ENCODE data around the gene TTC24. TPM values are rescaled to one million over a fixed set of nuclear protein-coding genes. Genes with fewer than 3 reads are reported as not detected.

Gene TTC24
- total RNA-seq, 3 donors from 2014 or later: 0.25 to 0.43 (median 0.34) TPM

DNA sequence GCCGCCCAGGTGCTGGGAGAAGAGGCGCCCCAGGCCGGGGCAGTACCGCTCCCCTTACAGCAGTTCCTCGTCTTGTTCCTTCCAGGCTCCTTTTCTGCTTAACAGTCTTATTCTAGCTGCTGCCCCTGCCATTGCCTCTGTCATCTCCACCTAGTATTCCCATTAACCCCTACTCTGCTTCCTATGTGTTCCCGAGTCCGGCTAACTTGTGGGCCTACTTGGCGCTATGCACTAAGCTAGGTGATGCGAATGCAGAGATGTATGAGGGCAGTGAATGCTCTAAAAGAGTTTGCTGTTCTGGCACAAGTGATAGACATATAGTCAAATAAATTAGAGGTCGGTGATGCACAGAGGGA is 6.9 kb upstream of the TTC24 start:
- ATAC-seq (no peak), DNase-seq (no peak)
- Histone ChIP-seq H3K9me3 (no peaks in the 10 kb centered on the region), H3K4me3 (no peak overlapping the region), H3K36me3 (ENCODE audit: low read depth) (no peaks in the 10 kb centered on the region), H3K4me1 (ENCODE audit: low read depth) (peaks cover 17% of the 10 kb centered on the region)
- TF ChIP-seq, protein P1, sequence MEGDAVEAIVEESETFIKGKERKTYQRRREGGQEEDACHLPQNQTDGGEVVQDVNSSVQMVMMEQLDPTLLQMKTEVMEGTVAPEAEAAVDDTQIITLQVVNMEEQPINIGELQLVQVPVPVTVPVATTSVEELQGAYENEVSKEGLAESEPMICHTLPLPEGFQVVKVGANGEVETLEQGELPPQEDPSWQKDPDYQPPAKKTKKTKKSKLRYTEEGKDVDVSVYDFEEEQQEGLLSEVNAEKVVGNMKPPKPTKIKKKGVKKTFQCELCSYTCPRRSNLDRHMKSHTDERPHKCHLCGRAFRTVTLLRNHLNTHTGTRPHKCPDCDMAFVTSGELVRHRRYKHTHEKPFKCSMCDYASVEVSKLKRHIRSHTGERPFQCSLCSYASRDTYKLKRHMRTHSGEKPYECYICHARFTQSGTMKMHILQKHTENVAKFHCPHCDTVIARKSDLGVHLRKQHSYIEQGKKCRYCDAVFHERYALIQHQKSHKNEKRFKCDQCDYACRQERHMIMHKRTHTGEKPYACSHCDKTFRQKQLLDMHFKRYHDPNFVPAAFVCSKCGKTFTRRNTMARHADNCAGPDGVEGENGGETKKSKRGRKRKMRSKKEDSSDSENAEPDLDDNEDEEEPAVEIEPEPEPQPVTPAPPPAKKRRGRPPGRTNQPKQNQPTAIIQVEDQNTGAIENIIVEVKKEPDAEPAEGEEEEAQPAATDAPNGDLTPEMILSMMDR (IDR thresholded peaks at IDR 0.05): no peak
- intact Hi-C loops (cut with DNase I, micrococcal nuclease): no loop called here

DNA sequence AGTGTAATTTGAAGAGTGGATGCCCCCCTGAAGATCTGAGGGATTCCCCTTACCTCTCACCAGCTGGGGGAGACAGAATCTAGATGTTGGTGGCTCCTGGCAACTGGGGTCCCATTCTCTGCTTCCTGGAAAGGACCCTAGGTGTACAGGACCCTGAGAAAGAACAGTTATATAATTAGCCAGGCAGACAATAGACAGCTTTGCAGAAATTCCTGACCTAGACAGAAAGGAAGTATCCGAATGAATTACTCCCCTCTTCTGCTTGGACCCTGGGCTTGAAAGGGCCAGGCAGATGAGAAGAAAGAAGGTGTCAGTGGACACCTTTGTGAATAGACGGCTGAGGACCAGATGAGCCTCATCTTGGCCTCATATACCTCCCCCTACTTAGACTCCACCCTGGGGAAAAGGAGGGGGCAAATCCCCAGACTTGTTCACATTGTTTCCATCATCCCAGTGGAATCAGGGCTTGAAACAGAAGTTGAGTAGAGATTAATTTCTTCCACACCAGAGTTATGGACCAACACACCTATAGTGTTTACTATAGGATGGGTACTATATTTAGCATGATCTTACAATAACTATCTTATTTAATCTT is 5.4 kb upstream of the TTC24 start:
- TF ChIP-seq, protein P1 (IDR thresholded peaks at IDR 0.05): no peak
- Histone ChIP-seq H3K9me3 (no peaks in the 10 kb centered on the region), H3K4me3 (no peak overlapping the region), H3K36me3 (ENCODE audit: low read depth) (no peaks in the 10 kb centered on the region), H3K4me1 (ENCODE audit: low read depth) (peaks cover 17% of the 10 kb centered on the region)
- DNase-seq: no peak
- no peak for ATAC-seq
- intact Hi-C loops (cut with DNase I, micrococcal nuclease): no loop called here

DNA sequence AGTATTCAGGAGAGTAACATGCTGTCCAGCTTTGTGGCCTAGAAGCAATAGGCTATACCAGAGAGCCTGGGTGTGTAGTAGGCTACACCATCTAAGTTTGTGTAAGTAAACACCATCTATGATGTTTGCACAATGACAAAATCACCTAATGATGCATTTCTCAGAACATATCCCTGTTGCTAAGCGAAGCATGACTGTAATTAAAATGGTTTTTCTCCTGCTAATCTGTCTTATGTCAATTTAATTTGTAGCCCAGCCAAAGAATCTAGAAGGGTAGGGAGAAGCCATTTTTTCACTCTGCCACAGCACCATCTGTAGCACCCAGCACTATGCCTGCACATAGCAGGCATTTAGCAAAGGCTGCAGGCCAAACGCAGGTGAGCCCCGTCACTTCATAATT is 2.0 kb upstream of the TTC24 start:
- no peak for DNase-seq

DNA sequence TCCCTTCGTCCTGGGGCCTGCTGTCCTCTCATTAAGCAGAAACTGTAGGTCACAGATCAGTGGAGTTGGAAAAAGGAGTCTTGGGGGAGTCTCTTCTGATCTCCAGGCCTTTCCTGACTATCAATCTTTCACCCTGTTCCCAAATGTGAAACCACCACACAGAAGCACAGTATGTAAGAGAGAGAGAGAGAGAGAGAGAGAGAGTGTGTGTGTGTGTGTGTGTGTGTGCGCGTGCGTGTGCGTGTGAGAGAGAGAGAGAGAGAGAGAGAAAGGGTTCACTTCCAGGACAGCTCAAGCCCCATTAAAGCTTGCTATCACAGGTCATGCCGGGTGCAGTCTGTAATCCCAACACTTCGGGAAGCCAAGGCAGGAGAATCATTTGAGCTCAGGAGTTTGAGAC is 1.5 kb upstream of the TTC24 start:
- H3K9me3 ChIP-seq: no peaks in the 10 kb centered on the region
- no peaks in the 10 kb centered on the region for H3K4me1 ChIP-seq (ENCODE audit: low read depth)
- H3K36me3 ChIP-seq (ENCODE audit: low read depth): no peaks in the 10 kb centered on the region
- DNase-seq (no peak), ATAC-seq (no peak)
- TF ChIP-seq, protein P1 (IDR thresholded peaks at IDR 0.05): no peak
- intact Hi-C loops (cut with DNase I, micrococcal nuclease): no loop called here
- H3K4me3 ChIP-seq: no peak overlapping the region

More for the DNA sequence above, 2.0 kb upstream of the TTC24 start:
- no peaks in the 10 kb centered on the region for H3K9me3 ChIP-seq
- TF ChIP-seq, protein P1 (IDR thresholded peaks at IDR 0.05): no peak
- H3K4me3 ChIP-seq: no peak overlapping the region
- no peaks in the 10 kb centered on the region for H3K36me3 ChIP-seq (ENCODE audit: low read depth)
- intact Hi-C loops (cut with DNase I, micrococcal nuclease): no loop called here
- ATAC-seq: peak; percentile 71
- peaks cover 1% of the 10 kb centered on the region for H3K4me1 ChIP-seq (ENCODE audit: low read depth)

DNA sequence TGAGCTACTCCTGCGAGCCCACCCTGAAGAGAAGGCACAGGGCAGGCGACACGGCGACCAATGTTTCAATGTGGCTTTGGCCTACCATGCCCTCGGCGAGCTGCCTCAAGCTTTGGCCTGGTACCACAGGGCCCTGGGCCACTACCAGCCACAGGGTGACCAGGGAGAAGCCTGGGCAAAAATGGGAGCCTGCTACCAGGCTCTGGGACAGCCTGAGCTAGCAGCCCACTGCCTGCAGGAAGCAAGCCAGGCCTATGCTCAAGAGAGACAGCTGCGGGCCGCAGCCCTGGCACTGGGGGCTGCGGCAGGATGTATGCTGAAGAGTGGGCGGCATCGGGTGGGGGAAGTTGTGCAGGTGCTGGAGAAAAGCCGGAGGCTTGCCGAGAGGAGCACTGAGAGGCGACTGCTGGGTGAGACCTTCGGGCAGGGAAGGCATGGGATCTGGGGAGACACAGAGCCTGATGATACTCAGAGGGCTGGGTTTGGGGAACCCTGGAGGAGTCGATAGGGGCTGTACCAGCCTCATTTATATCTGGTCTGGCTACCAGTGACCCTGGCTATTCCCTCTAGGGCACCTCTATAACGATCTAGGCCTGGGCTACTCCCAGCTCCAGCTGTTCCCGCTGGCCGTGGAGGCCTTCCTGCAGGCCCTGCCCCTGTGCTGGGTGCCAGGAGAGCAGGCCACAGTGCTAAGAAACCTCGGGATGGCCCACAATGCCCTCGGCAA is 2.3 kb downstream of the TTC24 start:
- intact Hi-C loops (cut with DNase I, micrococcal nuclease): loop anchor here in 1 of 2 donors (5.0 kb wide), 1 partner anchor 75 kb away; no protein-coding TSS in a partner anchor
- DNase-seq (peak in 1 of 3 donors; percentile 22), ATAC-seq (peak; percentile 8)
- Histone ChIP-seq H3K4me1 (ENCODE audit: low read depth) (no peaks in the 10 kb centered on the region), H3K4me3 (no peak overlapping the region), H3K9me3 (no peaks in the 10 kb centered on the region), H3K36me3 (ENCODE audit: low read depth) (no peaks in the 10 kb centered on the region)
- TF ChIP-seq, protein P1 (IDR thresholded peaks at IDR 0.05): no peak
